ENCODE data around the gene PCSK9. TPM values are rescaled to one million over a fixed set of nuclear protein-coding genes. Genes with fewer than 3 reads are reported as not detected.
A peak's percentile ranks its signal among the peaks of the same experiment; 100 is the strongest.

PCSK9 gene
- not detected for total RNA-seq
- long read RNA-seq, result 0 reads

DNA sequence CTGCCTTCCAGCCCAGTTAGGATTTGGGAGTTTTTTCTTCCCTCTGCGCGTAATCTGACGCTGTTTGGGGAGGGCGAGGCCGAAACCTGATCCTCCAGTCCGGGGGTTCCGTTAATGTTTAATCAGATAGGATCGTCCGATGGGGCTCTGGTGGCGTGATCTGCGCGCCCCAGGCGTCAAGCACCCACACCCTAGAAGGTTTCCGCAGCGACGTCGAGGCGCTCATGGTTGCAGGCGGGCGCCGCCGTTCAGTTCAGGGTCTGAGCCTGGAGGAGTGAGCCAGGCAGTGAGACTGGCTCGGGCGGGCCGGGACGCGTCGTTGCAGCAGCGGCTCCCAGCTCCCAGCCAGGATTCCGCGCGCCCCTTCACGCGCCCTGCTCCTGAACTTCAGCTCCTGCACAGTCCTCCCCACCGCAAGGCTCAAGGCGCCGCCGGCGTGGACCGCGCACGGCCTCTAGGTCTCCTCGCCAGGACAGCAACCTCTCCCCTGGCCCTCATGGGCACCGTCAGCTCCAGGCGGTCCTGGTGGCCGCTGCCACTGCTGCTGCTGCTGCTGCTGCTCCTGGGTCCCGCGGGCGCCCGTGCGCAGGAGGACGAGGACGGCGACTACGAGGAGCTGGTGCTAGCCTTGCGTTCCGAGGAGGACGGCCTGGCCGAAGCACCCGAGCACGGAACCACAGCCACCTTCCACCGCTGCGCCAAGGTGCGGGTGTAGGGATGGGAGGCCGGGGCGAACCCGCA is at the start of gene PCSK9:
TSS of gene PCSK9 (plus strand) at position 207 of the 741 bp plus-strand sequence. CDS start at position 497, 290 bp downstream.
- ATAC-seq (ENCODE audit: poor library complexity), result peak; percentile 66
- no peak for DNase-seq
- intact Hi-C loops (cut with DNase I), result no loop called here

DNA sequence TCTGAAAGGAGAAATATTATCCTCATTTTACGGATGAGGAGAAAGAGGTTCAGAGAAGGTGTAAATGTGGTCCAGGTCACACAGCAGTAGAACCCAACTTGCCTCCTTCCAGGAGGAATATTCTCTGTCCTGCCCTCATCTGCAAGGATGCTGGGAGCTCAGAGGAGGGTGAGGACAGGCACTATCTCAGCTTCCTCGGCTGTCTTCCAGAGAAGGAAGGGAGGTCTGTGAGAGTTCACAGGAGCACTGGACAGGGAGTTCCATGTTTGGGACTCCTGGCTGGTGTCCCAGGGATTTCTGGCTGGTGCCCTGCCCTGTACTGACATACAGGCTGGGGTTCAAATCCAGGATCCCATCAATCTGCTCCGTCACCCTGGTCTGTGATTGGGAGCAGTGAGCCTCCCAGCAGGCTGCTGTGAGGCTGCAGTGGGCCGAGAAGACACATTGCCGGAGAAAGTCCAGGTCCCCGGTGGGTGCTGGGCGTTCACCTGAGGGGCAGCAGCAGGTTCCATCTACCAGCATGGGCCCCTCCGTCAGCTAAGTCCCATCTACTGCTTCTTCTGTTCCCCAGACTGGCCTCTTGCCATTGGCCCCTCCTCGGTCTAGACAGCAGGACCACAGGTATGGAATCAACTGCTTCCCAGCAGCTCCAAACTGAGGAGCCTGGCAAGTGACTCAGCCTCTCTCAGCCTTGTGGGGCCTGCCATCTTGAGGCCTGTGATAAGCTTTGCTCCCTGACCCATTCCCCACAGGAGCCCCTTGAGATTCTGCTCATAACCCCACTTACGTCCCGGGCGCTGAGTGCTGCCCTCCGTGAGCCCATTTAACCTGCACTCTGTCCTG is 49.2 kb upstream of the PCSK9 start:
- ATAC-seq (ENCODE audit: poor library complexity), result peak; percentile 89
- peak; percentile 73 for DNase-seq
- intact Hi-C loops (cut with DNase I), result no loop called here

DNA sequence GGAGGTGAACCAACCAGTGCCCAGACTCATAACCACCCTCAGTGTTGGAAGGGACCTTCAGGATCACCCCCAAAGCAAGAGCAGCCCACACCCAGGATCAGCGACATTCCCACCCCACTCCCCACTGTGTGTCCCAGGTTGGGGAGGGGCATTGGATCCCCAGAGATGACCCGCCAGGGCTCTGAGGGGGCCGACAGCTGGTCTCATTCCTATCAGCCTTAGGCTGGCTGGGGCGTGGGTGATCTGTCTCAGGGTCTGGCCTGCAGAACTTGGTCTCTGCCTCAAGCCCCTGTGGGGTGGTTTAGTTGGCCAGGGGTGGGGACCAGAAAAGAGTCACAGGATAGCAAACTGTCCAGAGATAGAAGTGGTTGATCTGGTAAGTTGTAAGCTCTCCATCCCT is 48.4 kb upstream of the PCSK9 start:
- intact Hi-C loops (cut with DNase I), result no loop called here
- ATAC-seq (ENCODE audit: poor library complexity) (no peak), DNase-seq (no peak)

DNA sequence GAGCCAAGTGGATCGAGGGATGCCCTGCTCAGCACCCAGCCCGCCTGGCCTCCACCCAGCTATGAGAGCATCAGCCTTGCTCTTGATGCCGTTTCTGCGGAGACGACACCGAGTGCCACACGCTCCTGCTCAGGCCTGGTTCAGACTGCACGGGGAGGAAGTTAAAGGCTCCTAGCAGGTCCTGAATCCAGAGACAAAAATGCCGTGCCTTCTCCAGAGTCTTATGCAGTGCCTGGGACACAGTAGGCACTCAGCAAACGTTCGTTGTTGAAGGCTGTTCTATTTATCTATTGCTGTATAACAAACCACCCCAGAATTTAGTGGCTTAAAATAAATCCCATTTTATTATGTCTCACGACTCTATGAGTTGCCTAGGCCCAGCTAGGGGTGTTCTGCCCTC is 47.4 kb upstream of the PCSK9 start:
- ATAC-seq (ENCODE audit: poor library complexity), result no peak
- intact Hi-C loops (cut with DNase I), result no loop called here
- no peak for DNase-seq

DNA sequence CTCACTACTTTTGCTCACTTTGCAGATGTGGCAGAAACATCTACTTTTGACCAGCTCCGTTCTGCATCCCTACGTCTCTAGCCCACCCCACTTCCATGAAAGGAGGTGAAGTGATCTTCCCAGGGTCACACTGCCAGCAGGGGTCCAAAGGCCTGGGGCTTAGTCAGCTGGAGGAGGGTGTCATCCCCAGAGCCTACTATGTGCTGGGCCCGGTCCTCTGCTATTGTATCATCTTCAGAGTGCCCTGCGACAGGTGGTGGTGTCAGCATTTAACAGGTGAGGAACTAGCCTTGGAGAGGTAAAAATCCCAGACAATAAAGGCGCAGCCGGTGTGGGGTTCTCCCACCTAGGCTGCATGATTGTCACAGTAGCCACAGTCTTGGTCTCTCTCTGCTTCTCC is 46.2 kb upstream of the PCSK9 start:
- intact Hi-C loops (cut with DNase I), result no loop called here
- ATAC-seq (ENCODE audit: poor library complexity), result no peak
- no peak for DNase-seq

DNA sequence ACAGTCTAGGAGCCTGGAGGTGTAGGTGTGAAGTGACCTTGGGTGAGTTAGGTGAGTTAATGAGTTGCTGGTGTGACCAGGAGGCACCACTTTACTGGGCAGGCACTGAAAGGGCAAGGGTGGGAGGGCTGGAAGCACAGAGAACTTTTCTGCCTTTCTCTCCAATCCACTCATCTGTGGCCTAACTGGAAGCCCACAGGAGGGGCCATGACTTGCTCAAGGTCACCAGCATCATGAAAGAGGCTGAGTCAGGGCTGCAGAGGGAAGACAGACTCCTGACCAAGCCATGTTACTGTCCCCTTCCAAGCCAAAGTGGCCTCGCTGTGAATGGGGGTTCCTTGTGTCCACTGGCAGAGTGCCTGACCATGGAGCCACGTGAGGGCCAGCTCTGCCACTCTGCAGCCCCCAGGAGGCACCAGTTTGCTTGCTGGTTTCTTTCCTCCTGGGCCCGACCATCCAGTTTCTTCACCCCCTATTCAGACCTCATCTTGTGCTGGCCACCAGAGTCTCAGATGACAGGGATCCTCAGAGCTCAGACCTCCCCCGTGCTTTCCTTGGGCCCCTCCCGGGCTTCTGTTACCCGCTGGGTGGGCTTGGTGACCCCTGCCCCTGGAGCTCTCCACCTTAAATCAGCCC is 44.9 kb upstream of the PCSK9 start:
- intact Hi-C loops (cut with DNase I), result no loop called here
- ATAC-seq (ENCODE audit: poor library complexity) (no peak), DNase-seq (no peak)

DNA sequence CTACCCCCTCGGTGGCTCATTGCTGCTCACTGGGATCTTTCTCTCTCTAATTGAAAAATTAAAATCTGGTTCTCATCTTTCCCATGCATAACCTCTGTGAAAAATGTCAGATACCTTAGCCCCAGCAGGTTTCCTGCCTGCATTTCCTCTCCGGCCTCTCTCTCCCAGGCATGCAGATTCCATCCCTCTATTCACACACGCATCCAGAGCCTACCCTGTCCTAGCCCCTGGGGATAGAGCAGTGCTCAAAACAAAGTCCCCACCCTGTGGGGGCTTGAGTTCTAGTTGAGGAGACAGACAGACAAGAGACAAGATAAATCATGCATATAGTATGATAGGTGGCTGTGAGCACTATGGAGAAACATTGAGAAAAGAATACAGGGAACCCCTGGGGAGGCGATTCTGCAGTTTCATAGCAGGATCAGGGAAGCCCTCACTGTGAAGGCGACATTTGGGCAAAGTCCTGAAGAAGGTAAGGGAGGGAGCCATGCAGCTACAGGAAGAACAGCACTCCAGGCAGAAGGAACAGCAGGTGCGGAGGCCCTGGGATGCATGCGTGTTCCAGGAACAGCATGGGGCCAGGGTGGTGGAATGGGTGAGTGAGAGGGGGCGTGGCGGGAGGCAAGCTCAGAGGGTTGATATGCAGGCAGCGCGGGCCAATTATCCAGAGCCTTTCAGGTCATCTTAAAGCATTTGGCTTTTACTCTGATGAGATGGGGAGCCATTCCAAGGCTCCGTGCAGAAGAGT is 44.2 kb upstream of the PCSK9 start:
- intact Hi-C loops (cut with DNase I), result loop anchor here (5.0 kb wide), 1 partner anchor 43 kb away; no protein-coding TSS in a partner anchor
- no peak for DNase-seq
- ATAC-seq (ENCODE audit: poor library complexity), result no peak

DNA sequence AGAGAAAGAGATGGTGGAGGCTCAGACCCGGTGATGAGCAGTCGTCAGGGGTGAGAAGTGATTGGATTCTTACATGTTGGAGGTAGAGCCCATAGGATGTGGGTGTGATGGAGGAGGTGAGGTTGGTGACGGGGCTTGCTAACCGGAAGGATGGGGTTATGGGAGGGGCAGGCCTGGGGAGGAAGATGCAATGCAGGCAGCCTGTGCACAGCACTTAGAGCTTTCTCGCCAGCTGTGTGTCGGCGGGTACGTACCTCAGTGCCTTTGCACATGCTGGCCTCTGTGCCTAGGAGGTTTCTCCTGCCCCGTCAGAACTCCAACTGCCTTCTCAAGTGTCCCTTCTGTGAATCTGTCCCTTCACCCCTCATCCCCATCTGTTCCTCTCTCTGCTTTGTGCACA is 43.5 kb upstream of the PCSK9 start:
- DNase-seq (no peak), ATAC-seq (ENCODE audit: poor library complexity) (no peak)
- intact Hi-C loops (cut with DNase I), result loop anchor here (5.0 kb wide), 1 partner anchor 44 kb away; no protein-coding TSS in a partner anchor

DNA sequence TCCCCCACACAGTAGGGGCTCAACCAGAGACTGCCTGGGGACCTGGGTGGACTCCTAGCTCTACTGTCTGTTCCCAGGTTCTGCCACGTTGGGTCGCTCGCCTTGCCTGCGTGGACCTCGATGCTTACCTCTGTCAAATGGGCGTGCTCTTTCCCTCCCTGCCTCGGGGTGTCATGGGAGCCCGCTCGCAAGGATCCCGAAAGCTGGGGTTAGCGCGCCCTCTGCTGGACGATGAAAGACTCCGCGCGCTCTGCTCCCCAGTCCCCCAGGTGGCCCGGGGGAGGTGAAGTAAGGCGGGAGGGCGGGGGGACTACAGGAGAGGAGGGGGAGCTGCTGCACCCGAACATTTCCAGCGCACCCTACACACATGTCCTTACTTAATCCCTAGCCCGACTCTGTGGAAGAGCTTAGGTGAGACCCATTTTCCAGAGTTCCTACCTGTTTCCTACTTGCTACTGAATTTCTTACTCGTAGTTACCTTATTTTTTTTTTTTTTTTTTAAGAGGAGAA is 42.9 kb upstream of the PCSK9 start:
- intact Hi-C loops (cut with DNase I), result loop anchor here (5.0 kb wide), 1 partner anchor 44 kb away; no protein-coding TSS in a partner anchor
- ATAC-seq (ENCODE audit: poor library complexity) (peak; percentile 87), DNase-seq (peak; percentile 81)

DNA sequence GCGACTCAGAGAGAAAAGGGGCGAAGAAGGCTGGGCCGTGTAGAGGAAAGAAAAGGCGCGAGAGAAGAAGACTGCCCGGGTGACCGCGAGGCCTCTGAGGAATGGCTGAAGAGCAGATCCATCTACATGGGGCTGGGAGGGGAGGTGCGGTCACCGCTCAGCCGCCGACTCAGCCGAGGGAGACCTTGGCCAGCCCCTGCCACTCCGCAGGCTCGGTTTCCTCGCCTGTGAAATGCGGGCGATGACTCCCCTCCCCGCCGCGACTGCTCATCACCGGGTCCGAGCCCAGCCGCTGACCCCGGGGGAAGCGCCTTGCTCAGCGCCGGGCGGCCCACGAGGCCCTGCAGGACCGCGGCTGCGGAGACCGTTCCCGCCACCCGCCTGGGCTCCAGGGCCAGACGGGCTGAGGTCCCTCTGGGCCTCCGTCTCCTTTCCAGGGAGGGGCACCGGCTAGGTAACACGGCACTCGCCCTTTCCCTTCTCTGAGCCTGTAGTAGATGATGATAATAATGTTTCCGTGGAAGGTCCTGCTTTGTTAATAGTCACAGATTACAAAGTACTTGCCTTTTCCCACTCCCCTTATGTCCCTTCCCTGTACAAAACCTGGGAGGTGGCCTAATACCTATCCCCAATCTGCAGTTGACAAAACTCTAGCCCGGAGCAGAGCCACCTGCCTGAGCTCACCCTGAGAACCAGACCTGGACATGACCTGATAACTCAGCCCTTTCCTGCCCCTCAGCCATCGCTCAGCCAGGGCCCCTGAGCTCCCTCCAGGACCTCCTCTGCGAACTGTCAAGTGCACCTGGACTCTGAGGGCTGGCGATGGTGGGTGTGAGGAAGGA is 42.3 kb upstream of the PCSK9 start:
- DNase-seq, result no peak
- intact Hi-C loops (cut with DNase I), result loop anchor here (5.0 kb wide), 1 partner anchor 45 kb away; no protein-coding TSS in a partner anchor
- ATAC-seq (ENCODE audit: poor library complexity), result no peak

DNA sequence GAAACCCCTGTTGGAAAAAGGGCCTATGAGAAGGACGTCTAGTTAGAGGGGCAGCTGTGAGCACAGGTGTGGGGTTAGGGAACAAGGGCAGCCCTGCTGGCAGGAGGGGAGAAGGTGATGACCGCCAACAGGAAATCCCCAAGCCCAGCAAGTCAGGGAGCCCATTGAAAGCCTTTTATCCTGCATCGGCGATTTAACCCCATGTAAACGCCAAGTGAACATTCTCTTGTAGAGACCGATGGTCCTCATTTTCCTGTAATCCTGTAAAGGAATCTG is 41.7 kb upstream of the PCSK9 start:
- intact Hi-C loops (cut with DNase I), result loop anchor here (5.0 kb wide), 1 partner anchor 45 kb away; no protein-coding TSS in a partner anchor
- no peak for DNase-seq
- ATAC-seq (ENCODE audit: poor library complexity), result no peak

DNA sequence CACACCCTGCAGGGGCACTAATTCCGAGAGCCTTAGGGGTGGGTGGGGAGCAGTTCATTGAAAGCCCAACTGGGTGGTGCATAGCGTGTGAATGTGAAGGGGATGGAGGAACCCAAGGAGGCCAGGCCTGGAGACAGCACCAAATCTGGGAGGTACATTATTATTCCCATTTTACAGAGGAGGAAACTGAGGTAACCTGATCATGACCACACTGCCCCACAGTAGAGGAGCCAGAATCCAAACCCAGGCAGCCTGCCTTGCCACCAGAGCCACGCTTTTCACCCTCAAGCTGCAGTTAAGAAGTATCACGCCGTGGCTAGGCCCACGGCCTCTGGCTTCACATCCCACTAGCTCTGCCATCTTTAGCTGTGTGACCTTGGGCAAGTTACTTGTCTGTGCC is 41.2 kb upstream of the PCSK9 start:
- ATAC-seq (ENCODE audit: poor library complexity) (no peak), DNase-seq (no peak)
- intact Hi-C loops (cut with DNase I), result loop anchor here (5.0 kb wide), 1 partner anchor 46 kb away; no protein-coding TSS in a partner anchor

DNA sequence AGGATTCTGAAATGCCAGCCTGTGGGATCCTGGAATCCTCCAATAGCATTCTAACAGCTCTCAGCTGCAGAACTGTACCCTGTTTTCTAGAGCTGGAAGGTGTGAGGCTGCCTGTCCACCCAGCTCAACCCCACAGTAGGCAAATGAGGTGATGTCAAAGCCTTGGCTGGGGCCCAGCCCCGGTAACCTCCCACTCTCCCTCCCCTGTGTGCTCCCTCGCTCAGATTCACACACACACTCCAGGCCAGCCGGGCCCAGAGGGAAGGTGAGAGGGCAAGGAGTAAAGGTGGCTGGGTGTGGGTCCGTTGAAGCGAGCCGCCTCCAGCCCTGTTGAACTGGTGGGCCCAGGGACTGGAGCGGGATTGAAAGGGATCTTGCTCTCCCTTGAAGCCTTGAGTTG is 40.7 kb upstream of the PCSK9 start, which contains the start of gene BSND:
TSS of gene BSND (plus strand) at position 257 of the 400 bp plus-strand sequence. CDS start 254 bp downstream, outside the sequence.
- ATAC-seq (ENCODE audit: poor library complexity) (no peak), DNase-seq (no peak)
- intact Hi-C loops (cut with DNase I), result loop anchor here (5.0 kb wide), 1 partner anchor 46 kb away; no protein-coding TSS in a partner anchor

DNA sequence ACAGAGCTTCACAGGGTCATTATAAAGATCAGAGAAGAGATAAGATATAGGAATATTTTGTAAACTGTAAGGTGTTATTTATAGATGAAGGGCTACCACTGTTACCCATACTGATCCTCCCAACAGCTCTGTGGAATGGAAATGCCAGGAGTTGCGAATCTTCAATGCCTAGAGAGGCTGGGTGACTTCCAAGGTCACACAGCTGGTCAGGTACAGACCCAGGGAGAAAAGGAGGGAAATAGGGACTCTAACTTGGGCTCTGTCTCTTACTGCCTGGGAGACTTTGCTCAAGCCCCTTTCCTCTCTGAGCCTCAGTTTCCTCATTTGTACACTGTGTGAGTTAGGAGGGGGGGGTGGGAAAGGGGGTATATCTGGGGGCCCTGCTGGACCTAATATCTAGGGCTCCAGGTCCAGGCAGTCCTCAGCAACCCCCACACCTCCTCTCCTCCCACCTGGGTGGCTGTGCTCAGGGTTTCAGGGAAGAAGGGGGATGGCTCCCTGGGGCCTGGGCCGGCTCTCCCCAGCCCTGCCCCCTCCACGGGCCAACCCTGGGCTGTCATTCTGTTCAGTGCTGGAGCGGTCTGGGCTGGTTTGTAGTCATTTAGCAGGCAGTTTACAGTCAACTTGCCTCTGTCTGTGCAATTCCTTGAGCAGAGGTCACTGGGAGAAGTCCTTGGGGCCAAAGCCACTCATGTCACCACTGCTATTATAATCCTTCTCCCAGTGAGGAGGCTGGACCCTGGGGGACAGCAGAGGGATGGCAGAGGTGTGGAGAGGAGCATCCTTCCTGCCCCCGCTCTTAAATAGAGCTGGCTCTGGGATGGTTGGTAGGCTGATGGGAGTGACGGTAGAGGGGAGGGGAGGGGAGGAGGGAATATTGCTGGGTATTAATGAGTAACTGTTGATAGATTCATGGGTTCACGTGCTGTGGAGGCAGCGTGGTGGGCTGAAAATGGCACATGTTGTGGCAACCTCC is 39.0 kb upstream of the PCSK9 start:
- ATAC-seq (ENCODE audit: poor library complexity) (no peak), DNase-seq (no peak)
- intact Hi-C loops (cut with DNase I), result no loop called here

DNA sequence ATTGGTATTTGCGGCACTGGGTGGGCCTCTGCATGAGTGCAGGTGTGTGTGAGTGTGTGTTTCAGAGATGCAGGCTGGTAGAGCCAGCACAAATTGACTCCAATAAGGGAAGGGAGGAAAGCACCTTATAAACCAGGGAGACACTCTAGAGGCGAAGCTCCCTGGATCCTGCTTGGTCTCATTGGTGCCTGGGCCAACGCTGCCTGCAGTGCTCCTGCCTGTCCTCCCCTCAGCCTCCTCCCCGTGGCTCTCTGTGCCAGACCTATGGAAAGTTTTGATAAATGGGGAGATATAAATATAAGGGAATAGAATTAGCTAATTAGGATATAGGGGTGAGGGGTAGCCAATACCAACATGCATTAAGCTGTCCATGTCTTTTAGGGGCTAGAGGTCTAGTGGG is 38.0 kb upstream of the PCSK9 start:
- intact Hi-C loops (cut with DNase I), result no loop called here
- ATAC-seq (ENCODE audit: poor library complexity), result no peak

DNA sequence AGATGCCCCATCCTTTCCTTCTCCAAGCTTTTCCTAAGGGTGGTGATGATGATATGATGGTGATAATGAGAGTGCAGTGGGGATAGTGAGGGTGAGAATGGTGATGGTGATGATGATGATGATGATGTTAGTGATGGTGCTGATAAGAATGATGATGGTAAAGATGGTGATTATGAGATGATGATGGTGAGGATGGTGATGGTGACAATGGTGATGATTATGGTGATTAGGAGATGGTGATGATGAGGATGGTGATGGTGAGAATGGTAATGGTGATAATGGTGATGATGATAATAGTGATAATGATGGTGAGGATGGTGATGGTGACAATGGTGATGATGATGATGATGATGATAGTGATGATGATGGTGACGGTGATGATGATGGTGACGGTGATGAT is 36.7 kb upstream of the PCSK9 start:
- intact Hi-C loops (cut with DNase I), result no loop called here
- ATAC-seq (ENCODE audit: poor library complexity), result no peak

More for the DNA sequence above, 38.0 kb upstream of the PCSK9 start:
- no peak for DNase-seq

More for the DNA sequence above, 36.7 kb upstream of the PCSK9 start:
- DNase-seq, result no peak
